ENCODE data around the gene CORO2B.

CORO2B gene

GRCh38 chr15:68574629-68575028, 4.2 kb upstream of the CORO2B start:
- DNase-seq (no peak), ATAC-seq (ENCODE audit: insufficient read depth, low read depth) (no peak)
- Histone ChIP-seq H3K9me3 (ENCODE audit: insufficient read depth, low read length, severe bottlenecking) (no peaks in the 10 kb centered on the region), H3K27ac (ENCODE audit: low read length) (no peak overlapping the region), H3K79me2 (ENCODE audit: insufficient read depth, low read length) (no peaks in the 10 kb centered on the region), H4K20me1 (ENCODE audit: insufficient read depth, low read length) (peaks cover 2% of the 10 kb centered on the region; the same call in 1 of the 2 replicates), H3K9ac (ENCODE audit: low read depth, low read length) (no peak overlapping the region), H2AFZ (ENCODE audit: low read depth, low read length) (no peak overlapping the region), H3K27me3 (ENCODE audit: insufficient read depth, low read length, poor library complexity) (peaks cover 22% of the 10 kb centered on the region), H3K36me3 (ENCODE audit: insufficient read depth, low read length) (no peaks in the 10 kb centered on the region), H3K4me1 (ENCODE audit: insufficient read depth, low read length) (no peaks in the 10 kb centered on the region), H3K4me2 (ENCODE audit: insufficient read depth, low read length) (no peak overlapping the region), H3K4me3 (ENCODE audit: low read depth in 1 of 2, low read length in 2 of 2) (no peak overlapping the region)
- no peak for TF ChIP-seq EZH2 (IDR thresholded peaks at IDR 0.05; ENCODE audit: borderline replicate concordance, low read depth, low read length, severe bottlenecking)

- no peak for TF ChIP-seq CTCF (IDR thresholded peaks at IDR 0.05; ENCODE audit: borderline replicate concordance, extremely low read depth, low read length, poor library complexity, severe bottlenecking)
- no peak for TF ChIP-seq EZH2 (IDR thresholded peaks at IDR 0.05; ENCODE audit: borderline replicate concordance, low read depth, low read length, severe bottlenecking)
- no peaks in the 10 kb centered on the region for H3K4me1 ChIP-seq (ENCODE audit: insufficient read depth, low read length)
- DNase-seq (no peak), ATAC-seq (ENCODE audit: insufficient read depth, low read depth) (no peak)
- peaks cover 20% of the 10 kb centered on the region for H3K27me3 ChIP-seq (ENCODE audit: insufficient read depth, low read length, poor library complexity)
- H3K27ac ChIP-seq (ENCODE audit: low read length): no peak overlapping the region
- 0 out of 2 replicates have a peak, but pooled peaks cover 2% of the 10 kb centered on the region for H4K20me1 ChIP-seq (ENCODE audit: insufficient read depth, low read length)
- no peak overlapping the region for H2AFZ ChIP-seq (ENCODE audit: low read depth, low read length)
- no peaks in the 10 kb centered on the region for H3K79me2 ChIP-seq (ENCODE audit: insufficient read depth, low read length)
- no peak overlapping the region for H3K4me3 ChIP-seq (ENCODE audit: low read depth in 1 of 2, low read length in 2 of 2)
- no peak overlapping the region for H3K4me2 ChIP-seq (ENCODE audit: insufficient read depth, low read length)
- H3K36me3 ChIP-seq (ENCODE audit: insufficient read depth, low read length): no peaks in the 10 kb centered on the region
- H3K9ac ChIP-seq (ENCODE audit: low read depth, low read length): no peak overlapping the region
- H3K9me3 ChIP-seq (ENCODE audit: insufficient read depth, low read length, severe bottlenecking): no peaks in the 10 kb centered on the region
Observed at GRCh38 chr15:68576235-68576892, 2.4 kb upstream of the CORO2B start.

- H3K27ac ChIP-seq (ENCODE audit: low read length): no peak overlapping the region
Observed at GRCh38 chr15:68578175-68578979, 416 bp upstream of the CORO2B start.

More at GRCh38 chr15:68578175-68578979, 416 bp upstream of the CORO2B start:
- Histone ChIP-seq H3K4me2 (ENCODE audit: insufficient read depth, low read length) (no peak overlapping the region), H3K79me2 (ENCODE audit: insufficient read depth, low read length) (no peaks in the 10 kb centered on the region), H3K4me3 (ENCODE audit: low read depth in 1 of 2, low read length in 2 of 2) (no peak overlapping the region), H3K36me3 (ENCODE audit: insufficient read depth, low read length) (no peaks in the 10 kb centered on the region), H2AFZ (ENCODE audit: low read depth, low read length) (no peak overlapping the region), H3K9ac (ENCODE audit: low read depth, low read length) (no peak overlapping the region), H3K9me3 (ENCODE audit: insufficient read depth, low read length, severe bottlenecking) (no peaks in the 10 kb centered on the region), H3K4me1 (ENCODE audit: insufficient read depth, low read length) (no peaks in the 10 kb centered on the region), H4K20me1 (ENCODE audit: insufficient read depth, low read length) (0 out of 2 replicates have a peak, but pooled peaks cover 2% of the 10 kb centered on the region), H3K27me3 (ENCODE audit: insufficient read depth, low read length, poor library complexity) (peaks cover 10% of the 10 kb centered on the region)
- ATAC-seq (ENCODE audit: insufficient read depth, low read depth): no peak
- no peak for DNase-seq
- TF ChIP-seq EZH2 (IDR thresholded peaks at IDR 0.05; ENCODE audit: borderline replicate concordance, low read depth, low read length, severe bottlenecking) (no peak), CTCF (IDR thresholded peaks at IDR 0.05; ENCODE audit: borderline replicate concordance, extremely low read depth, low read length, poor library complexity, severe bottlenecking) (no peak)

Measured in DND-41 (cell line).